Coronary artery (tissue), 2 donors: Measurements from ENCODE around the gene PTPRR.

ENCODE experiments used
- DNase-seq: peaks from one replicate; pipeline ENCODE4 v3.0.0-alpha.2; 2017; ENCODE audit warnings: low spot score
- H3K27ac ChIP-seq, 2 donors: fragments of 200-600 bp; sonication (generic); one replicate each; pipeline ENCODE4 v1.5.1; 2016 to 2019
- H3K4me3 ChIP-seq: fragments of 200-600 bp; sonication (generic); 2 replicates; pipeline ENCODE4 v1.5.1; 2016; ENCODE audit warnings: mild to moderate bottlenecking, moderate library complexity
- TF ChIP-seq, protein P1 (sequence below): fragments of 200-600 bp; sonication (generic); IDR thresholded peaks from one replicate; pipeline ENCODE4 v1.5.1; 2019; ENCODE audit warnings: antibody characterized with exemption

PTPRR gene

DNA sequence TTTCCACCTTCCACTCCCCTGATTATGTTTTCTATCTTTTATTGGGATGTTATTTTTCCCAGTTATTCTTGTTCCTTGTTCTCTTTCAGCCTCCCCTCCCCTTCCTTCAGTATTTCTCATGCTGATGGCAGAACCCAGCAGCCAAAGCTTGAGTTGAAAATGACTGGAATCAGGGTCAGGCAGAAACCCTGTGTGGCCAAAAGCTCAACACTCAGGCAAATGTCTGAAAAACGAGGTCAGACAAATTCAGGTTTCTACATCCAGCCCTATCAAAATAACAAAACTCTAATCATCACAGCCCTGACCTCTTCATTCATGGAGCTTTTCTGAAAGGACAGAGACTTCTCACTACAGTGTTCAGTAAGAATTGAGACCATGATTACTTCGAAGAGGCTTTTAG, 134.6 kb downstream of the PTPRR start:
- H3K27ac ChIP-seq: no peak overlapping the region
- no peak for DNase-seq
- H3K4me3 ChIP-seq: no peak overlapping the region
- TF ChIP-seq, protein P1, sequence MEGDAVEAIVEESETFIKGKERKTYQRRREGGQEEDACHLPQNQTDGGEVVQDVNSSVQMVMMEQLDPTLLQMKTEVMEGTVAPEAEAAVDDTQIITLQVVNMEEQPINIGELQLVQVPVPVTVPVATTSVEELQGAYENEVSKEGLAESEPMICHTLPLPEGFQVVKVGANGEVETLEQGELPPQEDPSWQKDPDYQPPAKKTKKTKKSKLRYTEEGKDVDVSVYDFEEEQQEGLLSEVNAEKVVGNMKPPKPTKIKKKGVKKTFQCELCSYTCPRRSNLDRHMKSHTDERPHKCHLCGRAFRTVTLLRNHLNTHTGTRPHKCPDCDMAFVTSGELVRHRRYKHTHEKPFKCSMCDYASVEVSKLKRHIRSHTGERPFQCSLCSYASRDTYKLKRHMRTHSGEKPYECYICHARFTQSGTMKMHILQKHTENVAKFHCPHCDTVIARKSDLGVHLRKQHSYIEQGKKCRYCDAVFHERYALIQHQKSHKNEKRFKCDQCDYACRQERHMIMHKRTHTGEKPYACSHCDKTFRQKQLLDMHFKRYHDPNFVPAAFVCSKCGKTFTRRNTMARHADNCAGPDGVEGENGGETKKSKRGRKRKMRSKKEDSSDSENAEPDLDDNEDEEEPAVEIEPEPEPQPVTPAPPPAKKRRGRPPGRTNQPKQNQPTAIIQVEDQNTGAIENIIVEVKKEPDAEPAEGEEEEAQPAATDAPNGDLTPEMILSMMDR: no peak

DNA sequence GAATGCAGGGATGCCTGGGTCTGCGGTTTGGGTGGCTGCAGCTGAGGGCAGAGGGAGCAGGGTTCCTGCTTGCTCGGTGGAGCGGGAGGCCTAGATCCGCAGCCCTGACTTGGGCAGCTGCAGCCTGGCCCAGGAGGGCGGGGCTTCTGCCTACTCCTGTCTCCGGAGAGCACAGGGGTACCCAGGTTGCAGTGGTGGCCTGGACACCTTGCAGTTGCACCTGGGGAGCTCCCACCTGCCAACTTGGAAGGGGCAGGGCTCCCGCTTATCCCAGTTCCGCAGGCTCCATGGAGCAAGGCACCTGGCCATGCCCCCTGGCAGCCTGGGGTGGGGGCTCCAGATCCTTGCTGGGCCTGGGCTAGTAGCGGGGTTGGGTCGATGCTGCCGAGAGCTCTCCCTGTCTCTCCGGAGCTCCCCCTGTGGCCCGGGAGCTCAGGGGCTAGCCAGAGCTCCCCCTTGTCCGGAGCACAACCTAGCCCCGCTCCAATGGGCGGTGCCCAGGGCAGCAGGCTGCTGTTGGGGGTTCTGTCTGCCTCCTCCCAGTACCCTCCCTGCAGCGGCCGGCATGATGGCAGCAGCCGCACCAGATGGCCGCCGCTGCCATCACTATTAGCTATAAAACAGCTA, 136.4 kb downstream of the PTPRR start:
- no peak overlapping the region for H3K4me3 ChIP-seq
- TF ChIP-seq, protein P1: no peak
- no peak overlapping the region for H3K27ac ChIP-seq
- no peak for DNase-seq

DNA sequence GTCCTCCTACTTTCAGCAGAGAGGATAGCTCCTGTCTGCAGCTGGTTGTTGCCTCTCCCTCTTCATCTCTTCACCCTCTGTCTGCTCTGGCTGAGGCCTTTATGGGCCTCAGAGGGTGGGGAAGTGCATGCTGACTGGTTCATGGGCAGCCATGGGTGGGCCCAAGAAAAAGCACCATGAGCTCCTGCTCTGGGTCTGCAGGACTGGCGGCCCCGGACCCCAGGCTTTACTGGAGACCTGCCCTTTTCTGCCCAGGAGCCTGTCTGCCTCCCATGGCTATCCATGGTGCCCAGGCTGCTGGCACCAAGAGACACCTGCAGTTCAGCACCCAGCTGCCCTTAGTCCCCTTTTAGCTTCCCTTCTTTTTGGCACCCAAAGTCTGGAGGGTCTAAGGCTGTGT, 137.1 kb downstream of the PTPRR start:
- no peak overlapping the region for H3K4me3 ChIP-seq
- no peak for DNase-seq
- TF ChIP-seq, protein P1: no peak
- H3K27ac ChIP-seq: no peak overlapping the region

DNA sequence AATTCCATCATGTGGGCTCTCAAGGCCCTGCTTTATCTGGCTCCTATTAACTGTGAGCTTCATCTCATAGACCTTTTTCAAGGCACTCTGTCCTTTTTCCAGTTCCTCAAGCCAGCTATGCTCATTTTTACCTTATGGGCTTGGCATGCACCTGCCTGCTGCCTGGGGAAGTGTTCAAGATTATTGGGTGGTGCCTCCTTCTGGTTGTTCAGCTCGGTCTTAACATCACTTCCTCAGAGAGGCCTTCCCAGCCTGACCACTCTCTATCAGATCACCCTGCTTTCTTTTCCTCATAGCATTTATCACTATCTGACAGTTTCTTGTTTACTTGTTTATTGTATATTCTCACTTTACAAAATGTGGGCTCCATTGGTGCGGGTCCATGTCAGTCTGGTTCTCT, 141.3 kb downstream of the PTPRR start:
- no peak overlapping the region for H3K4me3 ChIP-seq
- H3K27ac ChIP-seq: no peak overlapping the region
- TF ChIP-seq, protein P1: no peak
- DNase-seq: no peak

DNA sequence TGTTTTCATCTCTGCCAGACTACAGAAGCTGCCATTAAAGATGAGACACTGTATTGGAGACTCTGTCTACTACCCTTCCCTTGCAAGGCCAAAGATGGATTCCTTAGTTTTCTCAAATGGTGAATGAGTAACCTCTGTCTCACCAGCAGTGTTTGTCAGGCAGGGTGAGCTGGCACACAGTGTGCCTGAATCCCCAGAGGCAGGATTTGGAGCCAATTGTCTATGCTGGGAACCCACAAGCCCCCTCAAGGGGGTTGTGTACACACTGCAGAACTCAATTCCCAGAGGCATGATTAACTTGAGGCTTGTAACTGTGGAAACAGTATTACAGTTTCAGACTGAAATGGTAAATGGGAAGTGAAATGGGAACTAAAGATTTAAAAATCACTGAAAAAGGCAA, 146.5 kb downstream of the PTPRR start:
- TF ChIP-seq, protein P1: no peak
- no peak overlapping the region for H3K27ac ChIP-seq
- H3K4me3 ChIP-seq: no peak overlapping the region
- no peak for DNase-seq

DNA sequence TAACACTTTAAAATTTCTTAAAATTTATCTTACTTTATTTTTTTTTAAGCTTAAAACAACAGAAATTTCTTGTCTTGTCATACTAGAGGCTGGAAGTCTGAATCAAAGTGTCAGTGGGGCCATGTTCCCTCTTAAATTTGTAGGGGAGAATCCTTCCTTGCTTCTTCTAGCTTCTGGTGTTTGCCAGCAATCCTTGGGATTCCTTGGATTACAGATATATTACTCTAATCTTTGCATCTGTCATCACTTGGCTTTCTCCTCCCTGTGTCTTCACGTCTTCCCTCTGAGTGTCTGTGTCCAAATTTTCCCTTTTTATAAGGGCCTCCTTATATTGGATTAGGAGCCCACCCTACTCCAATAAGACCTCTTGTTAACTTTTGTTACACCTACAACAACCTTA, 147.7 kb downstream of the PTPRR start:
- no peak for DNase-seq
- Histone ChIP-seq H3K27ac (no peak overlapping the region), H3K4me3 (no peak overlapping the region)
- TF ChIP-seq, protein P1: no peak

DNA sequence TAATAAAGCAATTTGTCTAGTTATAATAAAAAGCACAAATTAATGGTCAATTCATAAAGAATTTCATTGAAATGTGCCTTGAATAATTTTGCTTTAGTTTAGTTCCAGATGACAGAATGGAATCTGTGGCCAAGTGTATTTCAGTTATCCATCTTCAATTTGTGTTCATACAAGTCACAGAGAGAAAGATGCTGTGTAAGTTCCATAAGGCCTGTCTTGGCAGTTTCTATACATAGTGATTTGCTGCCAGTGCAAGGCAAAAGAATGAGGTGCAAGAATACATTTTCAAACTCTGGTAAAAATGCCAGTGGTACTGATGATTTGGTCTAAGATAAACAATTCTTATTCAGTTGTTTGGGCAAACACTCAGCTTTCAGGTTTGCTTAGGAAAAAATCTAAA, 149.0 kb downstream of the PTPRR start:
- H3K4me3 ChIP-seq: no peak overlapping the region
- no peak overlapping the region for H3K27ac ChIP-seq
- DNase-seq: no peak
- TF ChIP-seq, protein P1: no peak
